Measurements from ENCODE around the gene FUS. TPM values are rescaled to one million over a fixed set of nuclear protein-coding genes. Genes with fewer than 3 reads are reported as not detected.
A peak's percentile ranks its signal among the peaks of the same experiment; 100 is the strongest.

Gene FUS
- total RNA-seq, 4 donors from 2014 or later, result 12.5 to 69.9 (median 40.0) TPM

DNA sequence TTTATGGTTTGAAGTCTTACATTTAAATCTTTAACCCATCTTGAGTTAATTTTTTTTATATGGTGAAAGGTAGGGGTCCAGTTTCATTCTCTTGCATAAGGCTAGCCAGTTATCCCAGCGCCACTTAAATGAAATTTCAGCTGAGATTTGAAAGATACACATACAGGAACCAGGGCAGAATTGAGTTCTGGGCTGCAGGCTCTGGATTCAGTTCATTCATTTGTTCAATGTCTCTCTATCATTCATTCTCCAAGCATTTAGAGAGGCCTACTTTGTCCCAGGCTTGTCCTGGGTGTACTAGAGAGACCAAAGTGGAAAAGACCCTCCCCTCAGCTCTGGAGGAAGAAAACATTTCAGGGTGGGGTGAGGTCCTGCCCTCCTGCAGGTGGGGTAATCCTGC, 33.4 kb downstream of the FUS start:
- no peak for ATAC-seq
- WGBS, 2 donors (ENCODE audit: low coverage in 1 of 2), result 100% methylated on average over 1 of the region's 1 CpG
- H3K4me3 ChIP-seq, result no peak overlapping the region

DNA sequence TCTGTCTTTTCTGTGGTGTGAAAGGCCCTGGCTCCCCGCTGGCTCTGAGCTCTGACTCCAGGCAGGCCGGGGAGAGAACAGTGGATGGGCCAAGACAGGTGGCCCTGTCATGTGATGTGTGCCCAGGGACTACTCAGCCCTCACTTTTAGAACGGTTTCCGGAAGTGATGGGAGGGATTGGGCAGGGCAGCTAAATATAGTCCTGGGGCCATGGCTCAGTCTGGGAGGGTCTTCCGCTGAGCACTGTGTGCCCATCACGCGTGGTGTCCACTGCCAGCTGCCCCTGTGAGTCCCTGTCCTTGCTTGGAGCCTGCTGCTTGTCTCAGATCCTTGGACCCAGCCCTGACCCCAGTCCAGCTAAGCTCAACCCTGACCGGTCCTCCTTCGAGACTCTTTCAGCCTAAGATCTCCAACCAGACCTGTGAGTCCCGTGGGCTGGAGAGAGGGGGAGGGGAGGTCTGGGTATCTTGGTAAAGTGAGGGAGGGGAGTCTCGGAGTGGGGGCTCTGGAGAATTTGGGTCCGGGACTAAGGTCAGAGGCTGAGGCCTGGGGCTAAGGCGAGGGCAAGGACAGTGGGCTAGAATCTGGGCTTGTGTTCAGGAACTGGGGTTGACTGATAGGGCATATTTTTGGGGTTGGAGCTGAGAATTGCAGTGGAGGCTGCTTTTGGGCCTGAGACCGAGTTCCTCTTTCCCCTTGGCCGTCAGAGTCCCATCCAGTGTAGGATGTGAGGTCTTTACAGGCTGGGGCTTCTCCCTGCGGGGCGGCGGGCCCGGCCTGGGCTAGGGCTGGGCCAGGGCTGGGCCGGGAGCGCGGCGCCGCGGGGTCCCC, 34.2 kb downstream of the FUS start, which contains the start of gene TRIM72:
Gene TRIM72 (plus strand): TSS at position 243 of the 831 bp plus-strand sequence. CDS start 620 bp downstream, outside the sequence.
- Histone ChIP-seq H3K4me1 (peaks cover 0 to 29% (median 24%) of the 10 kb centered on the region in 3 donors), H3K27me3 (peaks cover 74% of the 10 kb centered on the region), H3K4me3 (peak within 1 kb of the TSS in 1 of 2 donors; percentile 54), H3K9me3 (no peaks in the 10 kb centered on the region), H3K36me3 (no peaks in the 10 kb centered on the region), H3K27ac (peak within 1 kb of the TSS in 1 of 4 donors; percentile 10)
- no peak for ATAC-seq
- TF ChIP-seq EP300 (IDR thresholded peaks at IDR 0.05), result no peak
- TF ChIP-seq POLR2A (IDR thresholded peaks at IDR 0.05), result no peak
- TF ChIP-seq POLR2AphosphoS5 (IDR thresholded peaks at IDR 0.05), result no peak
- TF ChIP-seq, protein P1, sequence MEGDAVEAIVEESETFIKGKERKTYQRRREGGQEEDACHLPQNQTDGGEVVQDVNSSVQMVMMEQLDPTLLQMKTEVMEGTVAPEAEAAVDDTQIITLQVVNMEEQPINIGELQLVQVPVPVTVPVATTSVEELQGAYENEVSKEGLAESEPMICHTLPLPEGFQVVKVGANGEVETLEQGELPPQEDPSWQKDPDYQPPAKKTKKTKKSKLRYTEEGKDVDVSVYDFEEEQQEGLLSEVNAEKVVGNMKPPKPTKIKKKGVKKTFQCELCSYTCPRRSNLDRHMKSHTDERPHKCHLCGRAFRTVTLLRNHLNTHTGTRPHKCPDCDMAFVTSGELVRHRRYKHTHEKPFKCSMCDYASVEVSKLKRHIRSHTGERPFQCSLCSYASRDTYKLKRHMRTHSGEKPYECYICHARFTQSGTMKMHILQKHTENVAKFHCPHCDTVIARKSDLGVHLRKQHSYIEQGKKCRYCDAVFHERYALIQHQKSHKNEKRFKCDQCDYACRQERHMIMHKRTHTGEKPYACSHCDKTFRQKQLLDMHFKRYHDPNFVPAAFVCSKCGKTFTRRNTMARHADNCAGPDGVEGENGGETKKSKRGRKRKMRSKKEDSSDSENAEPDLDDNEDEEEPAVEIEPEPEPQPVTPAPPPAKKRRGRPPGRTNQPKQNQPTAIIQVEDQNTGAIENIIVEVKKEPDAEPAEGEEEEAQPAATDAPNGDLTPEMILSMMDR (IDR thresholded peaks at IDR 0.05), result no peak
- WGBS, 2 donors (ENCODE audit: low coverage in 1 of 2), result 80% methylated on average over 2 of the region's 25 CpGs; no CpG with 5 or more reads in 1 of the 2 donors

More for the DNA sequence above, 33.4 kb downstream of the FUS start:
- Histone ChIP-seq H3K4me1 (peaks cover 0 to 29% (median 24%) of the 10 kb centered on the region in 3 donors), H3K9me3 (no peaks in the 10 kb centered on the region), H3K27ac (no peak overlapping the region), H3K27me3 (peaks cover 74% of the 10 kb centered on the region), H3K36me3 (no peaks in the 10 kb centered on the region)
- TF ChIP-seq POLR2AphosphoS5 (IDR thresholded peaks at IDR 0.05) (no peak), POLR2A (IDR thresholded peaks at IDR 0.05) (no peak), EP300 (IDR thresholded peaks at IDR 0.05) (no peak)
- TF ChIP-seq, protein P1 (IDR thresholded peaks at IDR 0.05), result no peak

- Histone ChIP-seq H3K9me3 (no peaks in the 10 kb centered on the region), H3K4me3 (peak overlapping the region; percentile 19 to 54), H3K4me1 (peaks cover 0 to 29% (median 24%) of the 10 kb centered on the region in 3 donors), H3K36me3 (no peaks in the 10 kb centered on the region), H3K27me3 (peaks cover 74% of the 10 kb centered on the region), H3K27ac (peak overlapping the region in 1 of 4 donors; percentile 10)
- WGBS, 2 donors (ENCODE audit: low coverage in 1 of 2), result 0% methylated on average over 1 of the region's 58 CpGs; no CpG with 5 or more reads in 1 of the 2 donors
- TF ChIP-seq, protein P1 (IDR thresholded peaks at IDR 0.05), result no peak
- no peak for TF ChIP-seq EP300 (IDR thresholded peaks at IDR 0.05)
- no peak for TF ChIP-seq POLR2A (IDR thresholded peaks at IDR 0.05)
- TF ChIP-seq POLR2AphosphoS5 (IDR thresholded peaks at IDR 0.05), result no peak
- ATAC-seq, result no peak
Observed at GRCh38 chr16:31214708-31215286, 34.9 kb downstream of the FUS start.

- H3K9me3 ChIP-seq, result no peaks in the 10 kb centered on the region
- no peaks in the 10 kb centered on the region for H3K36me3 ChIP-seq
- TF ChIP-seq POLR2AphosphoS5 (IDR thresholded peaks at IDR 0.05), result peak; percentile 16
- TF ChIP-seq, protein P1 (IDR thresholded peaks at IDR 0.05), result no peak
- peaks cover 75% of the 10 kb centered on the region for H3K27me3 ChIP-seq
- peak overlapping the region in 1 of 4 donors; percentile 10 for H3K27ac ChIP-seq
- H3K4me1 ChIP-seq, result peaks cover 0 to 29% (median 24%) of the 10 kb centered on the region in 3 donors
- 0% methylated on average over 10 to 19 of the region's 63 CpGs for WGBS, 2 donors (ENCODE audit: low coverage in 1 of 2)
- peak overlapping the region; percentile 19 to 54 for H3K4me3 ChIP-seq
- peak; percentile 84 for ATAC-seq
Observed at GRCh38 chr16:31215287-31216162, 35.6 kb downstream of the FUS start.

All from gastroesophageal sphincter (tissue), 4 donors.